ENCODE measurements around the gene PRSS27. TPM values are rescaled to one million over a fixed set of nuclear protein-coding genes. Genes with fewer than 3 reads are reported as not detected.

Gene PRSS27
- total RNA-seq, 1 donor from 2014 or later = 7.7 TPM

GRCh38 chr16:2702438-2702825 is 17.6 kb downstream of the PRSS27 start:
- TF ChIP-seq, protein P1, sequence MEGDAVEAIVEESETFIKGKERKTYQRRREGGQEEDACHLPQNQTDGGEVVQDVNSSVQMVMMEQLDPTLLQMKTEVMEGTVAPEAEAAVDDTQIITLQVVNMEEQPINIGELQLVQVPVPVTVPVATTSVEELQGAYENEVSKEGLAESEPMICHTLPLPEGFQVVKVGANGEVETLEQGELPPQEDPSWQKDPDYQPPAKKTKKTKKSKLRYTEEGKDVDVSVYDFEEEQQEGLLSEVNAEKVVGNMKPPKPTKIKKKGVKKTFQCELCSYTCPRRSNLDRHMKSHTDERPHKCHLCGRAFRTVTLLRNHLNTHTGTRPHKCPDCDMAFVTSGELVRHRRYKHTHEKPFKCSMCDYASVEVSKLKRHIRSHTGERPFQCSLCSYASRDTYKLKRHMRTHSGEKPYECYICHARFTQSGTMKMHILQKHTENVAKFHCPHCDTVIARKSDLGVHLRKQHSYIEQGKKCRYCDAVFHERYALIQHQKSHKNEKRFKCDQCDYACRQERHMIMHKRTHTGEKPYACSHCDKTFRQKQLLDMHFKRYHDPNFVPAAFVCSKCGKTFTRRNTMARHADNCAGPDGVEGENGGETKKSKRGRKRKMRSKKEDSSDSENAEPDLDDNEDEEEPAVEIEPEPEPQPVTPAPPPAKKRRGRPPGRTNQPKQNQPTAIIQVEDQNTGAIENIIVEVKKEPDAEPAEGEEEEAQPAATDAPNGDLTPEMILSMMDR (IDR thresholded peaks at IDR 0.05; ENCODE audit: unreplicated experiment) = no peak
- no peak overlapping the region for H3K27ac Mint-ChIP-seq
- no peak overlapping the region for H3K4me3 Mint-ChIP-seq
- no peaks in the 10 kb centered on the region for H3K27me3 Mint-ChIP-seq (ENCODE audit: low read depth)
- H3K9me3 Mint-ChIP-seq = no peaks in the 10 kb centered on the region
- H3K36me3 Mint-ChIP-seq = no peaks in the 10 kb centered on the region
- no peaks in the 10 kb centered on the region for H3K4me1 Mint-ChIP-seq
- no peak for DNase-seq (ENCODE audit: low spot score in 2 of 2, unreplicated experiment in 2 of 2)

GRCh38 chr16:2701713-2702437 is 18.1 kb downstream of the PRSS27 start:
- no peaks in the 10 kb centered on the region for H3K27me3 Mint-ChIP-seq (ENCODE audit: low read depth)
- no peaks in the 10 kb centered on the region for H3K36me3 Mint-ChIP-seq
- no peak for DNase-seq (ENCODE audit: low spot score in 2 of 2, unreplicated experiment in 2 of 2)
- H3K27ac Mint-ChIP-seq = no peak overlapping the region
- H3K9me3 Mint-ChIP-seq = no peaks in the 10 kb centered on the region
- H3K4me3 Mint-ChIP-seq = no peak overlapping the region
- TF ChIP-seq, protein P1 (IDR thresholded peaks at IDR 0.05; ENCODE audit: unreplicated experiment) = no peak
- no peaks in the 10 kb centered on the region for H3K4me1 Mint-ChIP-seq

DNA sequence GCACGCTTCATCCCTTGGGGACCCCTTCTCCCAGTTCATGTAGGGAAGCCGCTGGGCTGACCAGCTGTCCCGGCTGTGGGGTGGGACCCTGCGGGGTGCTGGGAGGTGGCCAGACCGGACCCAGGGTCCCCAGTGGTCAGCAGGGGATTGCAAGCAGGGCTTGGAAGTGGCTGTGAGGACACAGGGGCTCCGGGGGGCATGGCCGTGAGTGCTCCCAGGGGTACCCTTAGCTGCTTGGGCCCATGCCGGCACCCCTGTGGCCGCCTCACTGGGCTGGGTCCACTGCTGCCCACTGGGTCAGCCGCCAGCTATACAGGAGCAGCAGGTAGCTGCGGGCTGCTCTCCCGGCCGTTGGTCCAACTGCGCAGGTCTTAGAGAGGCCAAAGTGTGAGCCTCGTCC is 18.8 kb downstream of the PRSS27 start:
- no peaks in the 10 kb centered on the region for H3K9me3 Mint-ChIP-seq
- DNase-seq (ENCODE audit: low spot score in 2 of 2, unreplicated experiment in 2 of 2) = no peak
- no peak overlapping the region for H3K4me3 Mint-ChIP-seq
- no peak overlapping the region for H3K27ac Mint-ChIP-seq
- TF ChIP-seq, protein P1 (IDR thresholded peaks at IDR 0.05; ENCODE audit: unreplicated experiment) = no peak
- no peaks in the 10 kb centered on the region for H3K4me1 Mint-ChIP-seq
- H3K27me3 Mint-ChIP-seq (ENCODE audit: low read depth) = no peaks in the 10 kb centered on the region
- H3K36me3 Mint-ChIP-seq = no peaks in the 10 kb centered on the region

DNA sequence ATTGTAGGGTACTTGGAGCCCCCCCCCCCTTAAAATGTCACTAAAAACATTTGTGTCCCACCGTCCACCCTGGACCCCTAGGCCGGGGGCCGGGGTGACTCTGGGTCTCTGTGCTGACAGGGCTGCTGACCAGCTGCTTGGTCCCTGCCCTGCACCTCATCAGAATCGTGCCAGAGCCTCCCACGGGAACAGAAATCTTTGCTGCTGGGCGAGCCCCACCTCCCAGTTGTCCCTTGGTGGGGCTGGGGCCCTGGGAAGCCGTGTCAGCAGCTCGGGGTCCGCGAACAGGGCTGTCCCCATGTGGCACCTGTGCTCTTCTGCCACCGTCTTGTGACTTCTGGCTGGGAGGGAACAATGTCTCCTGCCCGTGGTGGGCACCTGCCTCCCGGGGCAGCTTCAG is 19.2 kb downstream of the PRSS27 start:
- Mint-ChIP-seq H3K36me3 (no peaks in the 10 kb centered on the region), H3K4me3 (no peak overlapping the region), H3K27me3 (ENCODE audit: low read depth) (no peaks in the 10 kb centered on the region), H3K4me1 (no peaks in the 10 kb centered on the region), H3K9me3 (no peaks in the 10 kb centered on the region), H3K27ac (no peak overlapping the region)
- TF ChIP-seq, protein P1 (IDR thresholded peaks at IDR 0.05; ENCODE audit: unreplicated experiment) = no peak
- no peak for DNase-seq (ENCODE audit: low spot score in 2 of 2, unreplicated experiment in 2 of 2)

DNA sequence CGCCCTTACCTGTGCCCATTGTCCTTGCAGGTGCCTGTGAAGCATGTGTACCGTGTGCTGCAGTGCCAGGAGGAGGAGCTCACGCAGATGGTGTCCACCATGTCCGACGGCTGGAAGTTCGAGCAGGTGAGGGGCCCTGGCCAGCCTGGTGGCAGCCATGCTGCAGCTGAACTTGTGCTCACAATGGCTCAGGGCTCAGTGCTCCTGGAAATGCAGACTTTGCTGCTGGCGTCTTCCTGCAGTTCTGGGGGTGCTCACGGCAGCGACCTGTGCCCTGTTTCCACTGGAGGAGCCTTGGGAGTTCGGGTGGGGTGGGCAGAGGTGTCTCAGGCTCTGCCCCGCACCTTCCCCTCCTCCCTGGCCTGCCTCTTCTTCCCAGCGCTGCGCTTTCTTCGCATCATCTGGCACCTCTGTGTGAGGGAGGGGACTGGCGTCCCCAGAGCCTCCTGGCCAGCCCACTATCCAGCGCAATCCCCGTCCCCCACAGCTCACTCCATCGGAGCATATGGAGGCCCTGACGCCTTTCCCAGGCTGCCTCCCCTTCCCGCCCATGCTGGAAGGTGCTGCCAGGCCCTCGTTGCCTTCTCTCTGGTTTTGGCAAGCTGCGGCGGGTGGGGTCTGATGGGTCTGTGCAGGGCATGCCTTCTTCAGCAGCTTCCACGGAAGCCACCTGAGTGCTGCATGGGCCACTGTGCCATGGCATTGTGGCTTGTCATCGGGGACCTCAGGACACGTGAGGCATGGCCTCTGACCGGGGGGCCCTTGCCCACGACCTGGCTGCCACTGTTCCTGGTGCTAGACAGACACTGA is 20.0 kb downstream of the PRSS27 start:
- H3K27me3 Mint-ChIP-seq (ENCODE audit: low read depth) = no peaks in the 10 kb centered on the region
- no peaks in the 10 kb centered on the region for H3K36me3 Mint-ChIP-seq
- H3K9me3 Mint-ChIP-seq = no peaks in the 10 kb centered on the region

More for the DNA sequence above, 20.0 kb downstream of the PRSS27 start:
- H3K4me3 Mint-ChIP-seq = no peak overlapping the region
- TF ChIP-seq, protein P1 (IDR thresholded peaks at IDR 0.05; ENCODE audit: unreplicated experiment) = no peak
- H3K4me1 Mint-ChIP-seq = no peaks in the 10 kb centered on the region
- H3K27ac Mint-ChIP-seq = no peak overlapping the region
- DNase-seq (ENCODE audit: low spot score in 2 of 2, unreplicated experiment in 2 of 2) = no peak
